ENCODE measurements around the gene ABRAXAS1. TPM values are rescaled to one million over a fixed set of nuclear protein-coding genes. Genes with fewer than 3 reads are reported as not detected.

The ABRAXAS1 gene
- total and polyA plus RNA-seq, 2 of the 8 experiments (the other 6 are each of a cell fraction or from before 2014, with no cell fraction given): 11.4 to 32.1 TPM

GRCh38 chr4:83440899-83441298 lies 44.0 kb downstream of the ABRAXAS1 start:
- Histone ChIP-seq H3K4me2 (ENCODE audit: insufficient read depth in 1 of 2, low read depth in 2 of 2, low read length in 2 of 2) (no peak overlapping the region), H3K9ac (replicated peaks in 1 of 4; ENCODE audit: extremely low read depth in 1 of 4, low read depth in 3 of 4, low read length in 3 of 4) (no peak overlapping the region), H3K4ac (replicated peaks; ENCODE audit: insufficient read length, low read depth, low read length) (no peak overlapping the region), H2BK15ac (ENCODE audit: low read length) (no peak overlapping the region), H2BK20ac (ENCODE audit: low read length) (no peak overlapping the region), H3K79me1 (ENCODE audit: low read depth, low read length) (no peaks in the 10 kb centered on the region), H3K14ac (ENCODE audit: insufficient read length) (no peak overlapping the region), H2BK12ac (ENCODE audit: low read depth, low read length) (no peak overlapping the region), H2AFZ (ENCODE audit: low read length) (no peak overlapping the region), H3K36me3 (ENCODE audit: control insufficient read depth in 2 of 4, insufficient read depth in 4 of 4, low read length in 3 of 4) (peaks cover 0 to 10% (median 4%) of the 10 kb centered on the region in 4 experiments; a peak in 2 of 8 replicates), H3K27ac (ENCODE audit: low read depth, low read length) (no peak overlapping the region), H3K27me3 (replicated peaks in 1 of 4; ENCODE audit: control insufficient read depth in 3 of 4, extremely low read depth in 1 of 4, insufficient read depth in 3 of 4, low read length in 3 of 4) (no peaks in the 10 kb centered on the region), H2BK120ac (replicated peaks; ENCODE audit: low read depth, low read length) (no peak overlapping the region), H3K4me1 (replicated peaks in 1 of 4; ENCODE audit: control insufficient read depth in 3 of 4, insufficient read depth in 4 of 4, low read length in 3 of 4) (no peaks in the 10 kb centered on the region), H3K56ac (replicated peaks; ENCODE audit: insufficient read length, low read depth, low read length) (no peak overlapping the region), H4K5ac (ENCODE audit: insufficient read length, low read depth, low read length) (no peak overlapping the region), H4K8ac (ENCODE audit: extremely low read depth, insufficient read depth, low read length) (no peak overlapping the region), H3K23me2 (ENCODE audit: low read depth, low read length) (no peaks in the 10 kb centered on the region), H3K23ac (ENCODE audit: insufficient read length) (no peak overlapping the region), H3K9me3 (ENCODE audit: insufficient read depth in 2 of 2, low read depth in 1 of 2, low read length in 1 of 2) (no peaks in the 10 kb centered on the region), H3K18ac (ENCODE audit: extremely low read depth, low read length) (no peak overlapping the region), H2BK5ac (ENCODE audit: low read depth, low read length) (no peak overlapping the region), H3K79me2 (ENCODE audit: control insufficient read depth in 1 of 2, insufficient read depth in 2 of 2, low read length in 2 of 2) (no peaks in the 10 kb centered on the region), H4K20me1 (replicated peaks in 1 of 2; ENCODE audit: control insufficient read depth in 1 of 2, insufficient read depth in 2 of 2, low read length in 2 of 2) (peaks cover 0 to 2% of the 10 kb centered on the region in 2 experiments), H2AK5ac (ENCODE audit: low read depth, low read length) (no peak overlapping the region), H3K4me3 (ENCODE audit: extremely low read depth in 1 of 4, insufficient read depth in 2 of 4, low read depth in 3 of 4, low read length in 4 of 4) (no peak overlapping the region), H4K91ac (replicated peaks; ENCODE audit: insufficient read length, low read length) (no peak overlapping the region)
- ChIA-PET POLR2A (ENCODE audit: partially characterized antibody) (interaction anchor here (1.5 kb wide), 1 partner anchor 17 kb away, joined by 3 read pairs; no protein-coding TSS in a partner anchor), CTCF (ENCODE audit: partially characterized antibody) (interaction anchor here (0.6 to 1.2 kb wide), 2 partner anchors 15 to 18 kb away, joined by 3 to 6 read pairs; no protein-coding TSS in a partner anchor)
- 85% methylated on average over 3 of the region's 3 CpGs; no CpG with 5 or more reads in 1 of the 2 experiments for WGBS, 2 experiments (ENCODE audit: extremely low coverage in 1 of 2, insufficient coverage in 1 of 2, insufficient read length in 1 of 2, insufficient replicate concordance in 2 of 2, low coverage in 1 of 2, low lambda C conversion rate in 2 of 2, missing lambda C conversion rate in 1 of 2)
- no peak for FAIRE-seq
- no peak for TF ChIP-seq KDM1A (IDR thresholded peaks at IDR 0.05; ENCODE audit: borderline replicate concordance, low read length)
- no peak for DNase-seq (ENCODE audit: low read depth in 1 of 2, low spot score in 2 of 2)

Data from H1 (cell line).